Tibial nerve (tissue), 3 donors: ENCODE results near the gene DNTT.

ENCODE experiments used
- CTCF ChIP-seq, 5 experiments: fragments of 200-600 bp in 3 of 5; fragments of 450-650 bp in 2 of 5; sonication (generic) in 3 of 5; IDR thresholded peaks; one replicate each; pipeline ENCODE4 v1.5.1; 2016 to 2019; ENCODE audit warnings: antibody characterized with exemption in 5 of 5, mild to moderate bottlenecking in 3 of 5, moderate library complexity in 2 of 5
- POLR2A ChIP-seq, 2 donors: fragments of 450-650 bp; IDR thresholded peaks; one replicate each; pipeline ENCODE4 v1.6.1; 2017; ENCODE audit warnings: antibody characterized with exemption in 2 of 2, mild to moderate bottlenecking in 2 of 2, moderate library complexity in 2 of 2

DNA sequence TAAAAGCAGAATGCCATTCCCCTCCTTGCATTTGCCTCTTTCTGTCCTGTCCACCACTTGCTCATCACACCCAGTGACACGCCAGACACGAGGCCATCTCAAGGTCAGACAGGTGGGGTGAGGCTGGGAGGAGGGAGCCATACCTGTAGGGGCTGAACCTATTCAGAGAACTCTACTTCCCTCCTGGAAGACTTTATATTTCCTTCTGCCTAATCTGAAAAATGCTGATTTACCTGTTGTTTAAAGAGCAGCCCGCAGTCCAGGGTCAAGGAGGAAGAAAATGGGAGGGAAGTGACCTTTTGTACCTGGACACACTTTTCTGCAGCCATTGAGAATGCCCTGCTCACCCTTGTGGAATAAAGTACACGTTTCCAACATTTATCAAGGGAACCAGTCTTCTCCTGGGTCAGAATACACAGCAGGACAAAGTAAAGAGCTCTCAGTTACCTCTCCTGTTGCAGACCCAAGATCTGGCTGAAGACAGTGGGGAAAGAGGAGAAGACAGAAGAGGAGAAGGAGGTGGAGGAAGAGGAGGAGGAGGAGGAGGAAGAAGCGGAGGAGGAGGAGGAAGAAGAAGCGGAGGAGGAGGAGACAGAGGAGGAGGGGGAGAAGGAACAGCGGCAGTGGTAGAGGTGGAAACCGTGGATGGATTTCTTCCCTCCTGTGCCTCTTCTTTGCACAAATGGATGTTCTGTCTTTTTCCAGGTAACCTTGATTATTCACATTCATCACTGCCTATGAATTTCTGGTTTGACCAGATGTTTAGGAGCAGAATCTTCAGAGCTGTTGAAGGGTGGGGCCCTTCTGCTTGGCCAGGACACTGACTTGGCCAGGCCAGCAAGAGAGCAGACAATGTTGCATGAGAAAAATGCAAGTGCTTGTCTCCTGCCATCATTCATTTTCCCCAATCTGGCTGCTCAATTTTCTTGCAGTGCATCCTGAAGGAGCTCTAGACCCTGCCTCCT is 31.6 kb upstream of the DNTT start:
- TF ChIP-seq POLR2A (IDR thresholded peaks at IDR 0.05) (no peak), CTCF (IDR thresholded peaks at IDR 0.05) (no peak)
